COLO668 (cell line): ENCODE results near the gene ITPR2.

Experiments used
- DNase-seq: peaks from one replicate; lab custom pipeline; 2025; ENCODE audit not compliant: unreplicated experiment; lab: John Stamatoyannopoulos, UW

ITPR2 gene

GRCh38 chr12:26711072-26711471, 121.9 kb downstream of the ITPR2 start:
- DNase-seq = no peak

GRCh38 chr12:26705851-26706250, 127.1 kb downstream of the ITPR2 start:
- no peak for DNase-seq

GRCh38 chr12:26704684-26705460, 128.1 kb downstream of the ITPR2 start:
- no peak for DNase-seq

- no peak for DNase-seq
Observed at GRCh38 chr12:26704214-26704613, 128.8 kb downstream of the ITPR2 start.

GRCh38 chr12:26702741-26703140, 130.3 kb downstream of the ITPR2 start:
- no peak for DNase-seq

GRCh38 chr12:26701604-26702215, 131.3 kb downstream of the ITPR2 start:
- no peak for DNase-seq

GRCh38 chr12:26700430-26700829, 132.6 kb downstream of the ITPR2 start:
- DNase-seq = no peak

GRCh38 chr12:26699237-26699636, 133.8 kb downstream of the ITPR2 start:
- no peak for DNase-seq

GRCh38 chr12:26698186-26698585, 134.8 kb downstream of the ITPR2 start:
- no peak for DNase-seq

GRCh38 chr12:26697217-26697616, 135.8 kb downstream of the ITPR2 start:
- DNase-seq = no peak

GRCh38 chr12:26696613-26697092, 136.3 kb downstream of the ITPR2 start:
- no peak for DNase-seq

GRCh38 chr12:26696048-26696612, 136.9 kb downstream of the ITPR2 start:
- no peak for DNase-seq

GRCh38 chr12:26694402-26694801, 138.6 kb downstream of the ITPR2 start:
- DNase-seq = no peak

GRCh38 chr12:26692407-26692806, 140.6 kb downstream of the ITPR2 start:
- no peak for DNase-seq

- no peak for DNase-seq
Observed at GRCh38 chr12:26691234-26691970, 141.6 kb downstream of the ITPR2 start.

- no peak for DNase-seq
Observed at GRCh38 chr12:26690601-26691000, 142.4 kb downstream of the ITPR2 start.

GRCh38 chr12:26689281-26689841, 143.6 kb downstream of the ITPR2 start:
- DNase-seq = no peak

- DNase-seq = no peak
Observed at GRCh38 chr12:26688344-26688904, 144.6 kb downstream of the ITPR2 start.

- no peak for DNase-seq
Observed at GRCh38 chr12:26686408-26686807, 146.6 kb downstream of the ITPR2 start.

GRCh38 chr12:26684101-26684500, 148.9 kb downstream of the ITPR2 start:
- no peak for DNase-seq

GRCh38 chr12:26683443-26683842, 149.6 kb downstream of the ITPR2 start:
- no peak for DNase-seq
